ENCODE results near the gene TUBGCP6.

GRCh38 chr22:50184902-50185374 lies 59.9 kb downstream of the TUBGCP6 start:
- TF ChIP-seq, protein P1, sequence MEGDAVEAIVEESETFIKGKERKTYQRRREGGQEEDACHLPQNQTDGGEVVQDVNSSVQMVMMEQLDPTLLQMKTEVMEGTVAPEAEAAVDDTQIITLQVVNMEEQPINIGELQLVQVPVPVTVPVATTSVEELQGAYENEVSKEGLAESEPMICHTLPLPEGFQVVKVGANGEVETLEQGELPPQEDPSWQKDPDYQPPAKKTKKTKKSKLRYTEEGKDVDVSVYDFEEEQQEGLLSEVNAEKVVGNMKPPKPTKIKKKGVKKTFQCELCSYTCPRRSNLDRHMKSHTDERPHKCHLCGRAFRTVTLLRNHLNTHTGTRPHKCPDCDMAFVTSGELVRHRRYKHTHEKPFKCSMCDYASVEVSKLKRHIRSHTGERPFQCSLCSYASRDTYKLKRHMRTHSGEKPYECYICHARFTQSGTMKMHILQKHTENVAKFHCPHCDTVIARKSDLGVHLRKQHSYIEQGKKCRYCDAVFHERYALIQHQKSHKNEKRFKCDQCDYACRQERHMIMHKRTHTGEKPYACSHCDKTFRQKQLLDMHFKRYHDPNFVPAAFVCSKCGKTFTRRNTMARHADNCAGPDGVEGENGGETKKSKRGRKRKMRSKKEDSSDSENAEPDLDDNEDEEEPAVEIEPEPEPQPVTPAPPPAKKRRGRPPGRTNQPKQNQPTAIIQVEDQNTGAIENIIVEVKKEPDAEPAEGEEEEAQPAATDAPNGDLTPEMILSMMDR (IDR thresholded peaks at IDR 0.05; ENCODE audit: poor library complexity) = no peak
- TF ChIP-seq EZH2 (IDR thresholded peaks at IDR 0.05; ENCODE audit: borderline replicate concordance) (no peak), EZH2phosphoT487 (IDR thresholded peaks at IDR 0.05; ENCODE audit: low read depth, severe bottlenecking, unreplicated experiment) (no peak)

Measured in hepatocyte (in vitro differentiated cells).